ENCODE measurements around the gene PTTG1IP2. TPM values are rescaled to one million over a fixed set of nuclear protein-coding genes. Genes with fewer than 3 reads are reported as not detected.

Gene PTTG1IP2
- not detected in 5 replicates for total RNA-seq (2022; extraction: Qiagen RNA extraction)

GRCh38 chr7:90469554-90469953 lies at the start of gene PTTG1IP2:
PTTG1IP2 (plus strand) TSS chr7:90469639; CDS start chr7:90469787, 148 bp downstream.

Other genes with a start within 250 kb of the PTTG1IP2 start
- gene CFAP69, start 224.5 kb upstream of the PTTG1IP2 start, total RNA-seq (2022; extraction: Qiagen RNA extraction), result 1.4 to 2.0 TPM (median 1.7 TPM) in 5 replicates
- 0.02 to 0.06 TPM (median 0.03 TPM) in 4 of 5 replicates, not detected in the other for gene FAM237B, start 148.3 kb upstream of the PTTG1IP2 start, total RNA-seq (2022; extraction: Qiagen RNA extraction)
- gene GTPBP10, start 122.9 kb upstream of the PTTG1IP2 start, total RNA-seq (2022; extraction: Qiagen RNA extraction), result 22.8 to 30.5 TPM (median 26.4 TPM) in 5 replicates
- gene CLDN12, start 66.2 kb upstream of the PTTG1IP2 start, total RNA-seq (2022; extraction: Qiagen RNA extraction), result 24.9 to 38.0 TPM (median 34.2 TPM) in 5 replicates
- 0.07 to 0.42 TPM (median 0.21 TPM) in 5 replicates for gene CDK14, start 126.7 kb downstream of the PTTG1IP2 start, total RNA-seq (2022; extraction: Qiagen RNA extraction)